Natural killer cell (primary cell): ENCODE results near the gene APBA2. TPM values are rescaled to one million over a fixed set of nuclear protein-coding genes. Genes with fewer than 3 reads are reported as not detected.

Source experiments
- ATAC-seq, 3 donors: fragments of 150-1000 bp in 2 of 3; fragments of 200-7000 bp in 1 of 3; cut with Tn5 transposase; 1 replicate in 1 of 3; 2 replicates in 2 of 3; pipeline ENCODE4 v1.10.0; 2021; ENCODE audit warnings: mild to moderate bottlenecking in 2 of 3, moderate library complexity in 2 of 3
- DNase-seq, 2 donors: peaks; one replicate each; pipeline versions ENCODE4 v3.0.0 to v3.0.0-alpha.2; 2013 to 2021; ENCODE audit warnings: mixed read lengths in 1 of 2
- H3K27ac ChIP-seq: one replicate; pipeline ENCODE4 v1.5.1; 2013; ENCODE audit warnings: mild to moderate bottlenecking, low read length
- H3K27me3 ChIP-seq: one replicate; pipeline ENCODE4 v1.6.1; 2013; ENCODE audit warnings: low read length; ENCODE audit not compliant: control insufficient read depth, insufficient read depth
- H3K36me3 ChIP-seq: one replicate; pipeline ENCODE4 v1.6.1; 2013; ENCODE audit warnings: low read length; ENCODE audit not compliant: control insufficient read depth, insufficient read depth
- H3K4me1 ChIP-seq: one replicate; pipeline ENCODE4 v1.6.1; 2013; ENCODE audit warnings: low read length; ENCODE audit not compliant: control insufficient read depth, insufficient read depth
- H3K4me3 ChIP-seq: one replicate; pipeline ENCODE4 v1.5.1; 2013; ENCODE audit warnings: low read length
- H3K9me3 ChIP-seq: one replicate; pipeline ENCODE4 v1.6.1; 2013; ENCODE audit warnings: low read length; ENCODE audit not compliant: control insufficient read depth, insufficient read depth
- H3K27ac Mint-ChIP-seq, 2 donors: one replicate each; pipeline ENCODE4 v1.8.0; 2022; ENCODE audit warnings: mild to moderate bottlenecking in 2 of 2, mixed read lengths in 2 of 2, moderate library complexity in 1 of 2
- H3K27me3 Mint-ChIP-seq, 2 donors: one replicate each; pipeline ENCODE4 v1.8.0; 2022; ENCODE audit warnings: low read depth in 2 of 2, mixed read lengths in 2 of 2
- H3K36me3 Mint-ChIP-seq: one replicate; pipeline ENCODE4 v1.8.0; 2022; ENCODE audit warnings: mixed read lengths
- H3K4me1 Mint-ChIP-seq, 2 donors: one replicate each; pipeline ENCODE4 v1.8.0; 2022; ENCODE audit warnings: mixed read lengths in 2 of 2
- H3K4me3 Mint-ChIP-seq: one replicate; pipeline ENCODE4 v1.8.0; 2022; ENCODE audit warnings: mild to moderate bottlenecking, moderate library complexity, mixed read lengths
- H3K9me3 Mint-ChIP-seq, 2 donors: one replicate each; pipeline ENCODE4 v1.8.0; 2022; ENCODE audit warnings: mixed read lengths in 2 of 2
- WGBS: methylation state at CpG from one replicate; pipeline ENCODE4 v1.1.7; 2013; ENCODE audit warnings: missing lambda C conversion rate; ENCODE audit not compliant: insufficient coverage; 5-methylcytosine and 5-hydroxymethylcytosine counted together
- intact Hi-C: fragments of 100-400 bp; cut with micrococcal nuclease; formaldehyde crosslinking; loops from one replicate; pipeline ENCODE4 v1.14.2; 2022
- total RNA-seq, 4 donors: library from RNA; stranded (reverse); fragments of 120-200 nt in 1 of 4; gene quantifications; one replicate each; pipeline versions ENCODE4 v1.2.3 to v1.2.4, GENCODE V29; 2013 to 2022
- TF ChIP-seq, protein P1 (sequence below): fragments of 200-600 bp; IDR thresholded peaks from one replicate; pipeline ENCODE4 v1.8.0; 2022; ENCODE audit warnings: antibody characterized with exemption

APBA2 gene
- total RNA-seq, 3 donors from 2014 or later (not counting 1 experiment from before 2014, with no cell fraction given) = 96.4 to 119 (median 97.9) TPM

DNA sequence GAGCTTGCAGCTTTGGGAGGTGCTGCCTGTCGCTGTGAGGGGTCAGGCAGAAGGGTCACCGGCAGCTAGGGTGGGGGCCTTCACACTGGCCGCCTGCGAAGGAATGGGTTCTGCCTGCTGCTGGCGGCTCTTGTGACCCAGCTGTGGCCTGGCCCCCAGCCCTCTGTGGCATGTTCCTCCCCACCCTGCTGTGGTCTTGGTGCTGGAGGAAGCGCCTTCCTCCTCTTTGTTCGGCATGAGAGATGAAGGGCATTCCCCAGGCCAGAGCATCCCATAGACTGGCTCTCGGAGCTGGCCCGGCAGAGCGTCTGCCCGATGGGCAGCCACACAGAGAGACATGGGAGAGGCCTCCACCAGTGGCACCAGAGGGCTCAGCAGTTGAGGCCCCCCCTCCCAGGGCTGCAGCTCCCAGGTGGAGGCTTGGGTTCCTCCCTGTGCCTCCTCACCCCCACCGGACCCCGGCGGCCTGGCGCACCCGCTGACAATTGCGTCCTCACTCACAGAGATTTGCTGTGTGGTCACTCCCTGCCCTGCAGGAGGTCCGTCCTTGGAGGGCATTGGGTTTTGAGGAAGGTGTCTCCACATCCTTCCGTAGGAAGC lies 221.6 kb downstream of the APBA2 start:
- H3K4me3 Mint-ChIP-seq = no peak overlapping the region
- no peak for DNase-seq
- H3K36me3 ChIP-seq = peaks cover 27% of the 10 kb centered on the region
- peaks cover 0 to 14% of the 10 kb centered on the region in 2 donors for H3K4me1 Mint-ChIP-seq
- H3K27me3 Mint-ChIP-seq = no peaks in the 10 kb centered on the region
- H3K36me3 Mint-ChIP-seq = no peaks in the 10 kb centered on the region
- no peak overlapping the region for H3K4me3 ChIP-seq
- H3K27me3 ChIP-seq = no peaks in the 10 kb centered on the region
- ATAC-seq = no peak
- TF ChIP-seq, protein P1, sequence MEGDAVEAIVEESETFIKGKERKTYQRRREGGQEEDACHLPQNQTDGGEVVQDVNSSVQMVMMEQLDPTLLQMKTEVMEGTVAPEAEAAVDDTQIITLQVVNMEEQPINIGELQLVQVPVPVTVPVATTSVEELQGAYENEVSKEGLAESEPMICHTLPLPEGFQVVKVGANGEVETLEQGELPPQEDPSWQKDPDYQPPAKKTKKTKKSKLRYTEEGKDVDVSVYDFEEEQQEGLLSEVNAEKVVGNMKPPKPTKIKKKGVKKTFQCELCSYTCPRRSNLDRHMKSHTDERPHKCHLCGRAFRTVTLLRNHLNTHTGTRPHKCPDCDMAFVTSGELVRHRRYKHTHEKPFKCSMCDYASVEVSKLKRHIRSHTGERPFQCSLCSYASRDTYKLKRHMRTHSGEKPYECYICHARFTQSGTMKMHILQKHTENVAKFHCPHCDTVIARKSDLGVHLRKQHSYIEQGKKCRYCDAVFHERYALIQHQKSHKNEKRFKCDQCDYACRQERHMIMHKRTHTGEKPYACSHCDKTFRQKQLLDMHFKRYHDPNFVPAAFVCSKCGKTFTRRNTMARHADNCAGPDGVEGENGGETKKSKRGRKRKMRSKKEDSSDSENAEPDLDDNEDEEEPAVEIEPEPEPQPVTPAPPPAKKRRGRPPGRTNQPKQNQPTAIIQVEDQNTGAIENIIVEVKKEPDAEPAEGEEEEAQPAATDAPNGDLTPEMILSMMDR = no peak
- intact Hi-C loops = no loop called here
- no peaks in the 10 kb centered on the region for H3K9me3 Mint-ChIP-seq
- no peak overlapping the region for H3K27ac Mint-ChIP-seq
- peaks cover 13% of the 10 kb centered on the region for H3K4me1 ChIP-seq
- 84% methylated on average over 19 of the region's 19 CpGs for WGBS
- H3K27ac ChIP-seq = no peak overlapping the region
- no peaks in the 10 kb centered on the region for H3K9me3 ChIP-seq

DNA sequence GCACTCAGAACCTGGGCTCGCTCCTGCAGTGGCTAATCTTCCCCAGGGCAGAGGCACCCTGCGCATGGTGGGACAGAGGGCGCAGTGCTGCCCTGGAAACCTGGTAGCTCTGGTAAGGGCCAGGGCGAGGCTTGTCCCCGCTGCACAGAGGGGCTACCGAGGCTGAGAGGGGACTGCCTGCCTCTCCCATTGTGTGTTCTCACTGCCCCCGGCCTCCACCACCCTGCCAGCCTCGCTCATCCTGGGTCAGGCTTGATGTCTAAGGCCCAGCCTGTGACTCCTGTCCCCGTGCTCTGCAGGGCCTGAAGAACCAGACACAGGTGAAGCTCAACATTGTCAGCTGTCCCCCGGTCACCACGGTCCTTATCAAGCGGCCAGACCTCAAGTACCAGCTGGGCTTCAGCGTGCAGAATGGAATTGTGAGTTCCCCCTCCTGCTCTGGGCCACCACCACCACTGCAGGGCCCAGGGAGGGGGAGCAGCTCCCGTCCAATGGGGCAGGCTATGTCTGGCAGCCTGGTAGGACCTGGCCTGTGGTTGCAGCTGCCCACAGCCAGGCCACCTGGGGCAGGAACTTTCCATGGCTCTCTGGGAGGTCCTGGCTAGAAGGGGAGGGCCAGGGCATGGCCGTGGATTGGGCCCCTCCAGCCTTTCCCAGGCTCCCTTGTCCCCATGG lies 222.3 kb downstream of the APBA2 start:
- DNase-seq (no peak), ATAC-seq (no peak)
- Mint-ChIP-seq H3K4me1 (peaks cover 0 to 10% of the 10 kb centered on the region in 2 donors), H3K9me3 (no peaks in the 10 kb centered on the region), H3K27me3 (no peaks in the 10 kb centered on the region), H3K36me3 (no peaks in the 10 kb centered on the region), H3K27ac (no peak overlapping the region), H3K4me3 (no peak overlapping the region)
- Histone ChIP-seq H3K4me3 (no peak overlapping the region), H3K4me1 (peaks cover 10% of the 10 kb centered on the region), H3K27ac (no peak overlapping the region), H3K9me3 (no peaks in the 10 kb centered on the region), H3K27me3 (no peaks in the 10 kb centered on the region), H3K36me3 (peaks cover 27% of the 10 kb centered on the region)
- WGBS = 90% methylated on average over 15 of the region's 15 CpGs
- TF ChIP-seq, protein P1 = no peak
- intact Hi-C loops = no loop called here

DNA sequence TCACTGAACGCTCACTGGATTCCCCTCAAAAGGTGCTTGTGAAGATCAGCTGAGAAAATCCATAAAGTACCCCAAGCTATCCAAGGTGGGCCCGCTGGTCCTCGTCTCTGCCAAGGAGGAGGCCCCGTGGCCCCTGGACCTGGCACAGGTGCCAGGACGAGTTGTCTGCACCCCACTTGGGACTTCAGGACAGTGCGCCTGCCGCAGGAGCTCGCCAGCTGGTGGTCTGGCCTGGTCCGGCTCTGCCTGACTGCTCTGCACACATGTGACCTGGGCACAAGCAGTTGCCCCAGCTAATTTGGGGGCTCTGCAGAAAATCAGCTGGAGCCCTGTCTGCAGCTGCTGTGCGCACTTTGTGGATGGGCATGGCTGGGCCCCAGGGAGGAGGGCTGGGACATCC lies 224.0 kb downstream of the APBA2 start:
- Mint-ChIP-seq H3K27me3 (no peaks in the 10 kb centered on the region), H3K36me3 (no peaks in the 10 kb centered on the region), H3K4me3 (no peak overlapping the region), H3K9me3 (no peaks in the 10 kb centered on the region), H3K4me1 (peaks cover 11 to 21% of the 10 kb centered on the region in 2 donors), H3K27ac (no peak overlapping the region)
- DNase-seq (no peak), ATAC-seq (no peak)
- Histone ChIP-seq H3K9me3 (no peaks in the 10 kb centered on the region), H3K36me3 (peaks cover 27% of the 10 kb centered on the region), H3K4me1 (peaks cover 6% of the 10 kb centered on the region), H3K4me3 (no peak overlapping the region), H3K27me3 (no peaks in the 10 kb centered on the region), H3K27ac (no peak overlapping the region)
- WGBS = 91% methylated on average over 10 of the region's 10 CpGs
- TF ChIP-seq, protein P1 = no peak
- intact Hi-C loops = no loop called here
